Brain microvascular endothelial cell (primary cell): Measurements from ENCODE around the gene SHE.

Source experiments
- DNase-seq: peaks from one replicate; pipeline ENCODE4 v3.0.0-alpha.2; 2020
- H3K27ac ChIP-seq: fragments of 250-450 bp; sonication (Bioruptor Pico); 2 replicates; pipeline ENCODE4 v1.5.1; 2020; ENCODE audit warnings: mild to moderate bottlenecking, moderate library complexity
- H3K27me3 ChIP-seq: fragments of 250-450 bp; sonication (Bioruptor Pico); replicated peaks from 2 replicates; pipeline ENCODE4 v1.5.1; 2020; ENCODE audit warnings: mild to moderate bottlenecking
- H3K36me3 ChIP-seq: fragments of 250-450 bp; sonication (Bioruptor Pico); replicated peaks from 2 replicates; pipeline ENCODE4 v1.5.1; 2020; ENCODE audit warnings: mild to moderate bottlenecking
- H3K4me3 ChIP-seq: 2 replicates; pipeline ENCODE4 v1.5.1; 2011; ENCODE audit warnings: low read depth, mild to moderate bottlenecking, control low read depth, low read length, moderate library complexity
- in situ Hi-C: cut with HindIII; loops from 2 replicates; pipeline ENCODE4 v1.10.0; 2017; ENCODE audit warnings: low sequenced_read_pairs, low pct_ligation_motif_present
- TF ChIP-seq, protein P1 (sequence below): IDR thresholded peaks from 2 replicates; pipeline ENCODE4 v1.5.1; 2011; ENCODE audit warnings: low read depth, mild to moderate bottlenecking, moderate library complexity, low read length, control low read depth, inconsistent platforms; ENCODE audit errors: missing control alignments

Gene SHE

GRCh38 chr1:154440036-154440804, 62.0 kb downstream of the SHE start:
- no peaks in the 10 kb centered on the region for H3K36me3 ChIP-seq
- TF ChIP-seq, protein P1, sequence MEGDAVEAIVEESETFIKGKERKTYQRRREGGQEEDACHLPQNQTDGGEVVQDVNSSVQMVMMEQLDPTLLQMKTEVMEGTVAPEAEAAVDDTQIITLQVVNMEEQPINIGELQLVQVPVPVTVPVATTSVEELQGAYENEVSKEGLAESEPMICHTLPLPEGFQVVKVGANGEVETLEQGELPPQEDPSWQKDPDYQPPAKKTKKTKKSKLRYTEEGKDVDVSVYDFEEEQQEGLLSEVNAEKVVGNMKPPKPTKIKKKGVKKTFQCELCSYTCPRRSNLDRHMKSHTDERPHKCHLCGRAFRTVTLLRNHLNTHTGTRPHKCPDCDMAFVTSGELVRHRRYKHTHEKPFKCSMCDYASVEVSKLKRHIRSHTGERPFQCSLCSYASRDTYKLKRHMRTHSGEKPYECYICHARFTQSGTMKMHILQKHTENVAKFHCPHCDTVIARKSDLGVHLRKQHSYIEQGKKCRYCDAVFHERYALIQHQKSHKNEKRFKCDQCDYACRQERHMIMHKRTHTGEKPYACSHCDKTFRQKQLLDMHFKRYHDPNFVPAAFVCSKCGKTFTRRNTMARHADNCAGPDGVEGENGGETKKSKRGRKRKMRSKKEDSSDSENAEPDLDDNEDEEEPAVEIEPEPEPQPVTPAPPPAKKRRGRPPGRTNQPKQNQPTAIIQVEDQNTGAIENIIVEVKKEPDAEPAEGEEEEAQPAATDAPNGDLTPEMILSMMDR = no peak
- DNase-seq = no peak
- no peak overlapping the region for H3K4me3 ChIP-seq
- in situ Hi-C loops = no loop called here
- no peaks in the 10 kb centered on the region for H3K27me3 ChIP-seq
- no peak overlapping the region for H3K27ac ChIP-seq

DNA sequence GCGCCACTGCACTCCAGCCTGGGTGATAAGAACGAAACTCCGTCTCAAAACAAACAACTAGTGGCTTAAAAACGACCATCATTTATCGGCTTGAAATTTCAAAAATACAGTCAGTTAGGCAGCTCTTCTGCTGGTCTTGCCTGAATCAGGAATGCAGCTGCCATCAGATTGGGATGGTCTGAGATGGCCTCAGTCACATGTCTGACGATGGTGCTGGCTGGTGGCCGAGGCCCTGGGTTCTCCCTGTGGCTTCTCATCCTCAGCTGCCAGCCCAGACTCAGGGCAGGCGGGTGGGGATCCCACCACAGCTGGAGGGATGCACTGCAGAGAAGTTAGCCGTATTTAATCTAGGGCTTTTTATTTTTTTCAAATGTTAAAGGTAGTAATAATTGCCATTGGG, 65.8 kb downstream of the SHE start:
- no peak for DNase-seq
- H3K27me3 ChIP-seq = no peaks in the 10 kb centered on the region
- TF ChIP-seq, protein P1 = no peak
- no peak overlapping the region for H3K27ac ChIP-seq
- H3K36me3 ChIP-seq = no peaks in the 10 kb centered on the region
- H3K4me3 ChIP-seq = no peak overlapping the region
- in situ Hi-C loops = no loop called here

DNA sequence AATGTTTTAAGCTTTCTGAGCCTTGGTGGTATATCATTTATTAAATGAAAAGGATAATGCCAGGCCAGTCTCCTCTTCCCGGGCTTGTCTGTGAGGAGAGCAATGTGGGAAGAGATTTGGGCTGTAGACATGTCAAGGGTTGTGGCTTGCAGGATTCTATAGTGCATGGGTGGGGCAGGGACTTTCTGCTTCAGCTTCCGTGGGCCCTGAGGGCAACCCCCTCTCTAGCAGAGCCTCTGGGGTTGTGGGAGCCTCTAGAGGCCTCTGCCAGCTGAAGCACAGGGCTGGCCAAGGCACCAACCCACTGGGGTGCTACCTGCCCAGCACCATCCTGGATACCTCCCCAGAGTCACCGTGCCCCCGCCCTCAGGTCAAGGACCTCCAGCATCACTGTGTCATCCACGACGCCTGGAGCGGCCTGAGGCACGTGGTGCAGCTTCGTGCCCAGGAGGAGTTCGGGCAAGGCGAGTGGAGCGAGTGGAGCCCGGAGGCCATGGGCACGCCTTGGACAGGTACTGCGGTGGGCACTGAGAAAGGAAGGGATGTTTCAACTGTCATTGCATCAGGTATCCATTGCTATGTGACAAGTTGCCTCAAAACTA, 66.5 kb downstream of the SHE start:
- no peak overlapping the region for H3K4me3 ChIP-seq
- no peaks in the 10 kb centered on the region for H3K27me3 ChIP-seq
- no peaks in the 10 kb centered on the region for H3K36me3 ChIP-seq
- DNase-seq = no peak
- TF ChIP-seq, protein P1 = no peak
- no peak overlapping the region for H3K27ac ChIP-seq
- in situ Hi-C loops = no loop called here

DNA sequence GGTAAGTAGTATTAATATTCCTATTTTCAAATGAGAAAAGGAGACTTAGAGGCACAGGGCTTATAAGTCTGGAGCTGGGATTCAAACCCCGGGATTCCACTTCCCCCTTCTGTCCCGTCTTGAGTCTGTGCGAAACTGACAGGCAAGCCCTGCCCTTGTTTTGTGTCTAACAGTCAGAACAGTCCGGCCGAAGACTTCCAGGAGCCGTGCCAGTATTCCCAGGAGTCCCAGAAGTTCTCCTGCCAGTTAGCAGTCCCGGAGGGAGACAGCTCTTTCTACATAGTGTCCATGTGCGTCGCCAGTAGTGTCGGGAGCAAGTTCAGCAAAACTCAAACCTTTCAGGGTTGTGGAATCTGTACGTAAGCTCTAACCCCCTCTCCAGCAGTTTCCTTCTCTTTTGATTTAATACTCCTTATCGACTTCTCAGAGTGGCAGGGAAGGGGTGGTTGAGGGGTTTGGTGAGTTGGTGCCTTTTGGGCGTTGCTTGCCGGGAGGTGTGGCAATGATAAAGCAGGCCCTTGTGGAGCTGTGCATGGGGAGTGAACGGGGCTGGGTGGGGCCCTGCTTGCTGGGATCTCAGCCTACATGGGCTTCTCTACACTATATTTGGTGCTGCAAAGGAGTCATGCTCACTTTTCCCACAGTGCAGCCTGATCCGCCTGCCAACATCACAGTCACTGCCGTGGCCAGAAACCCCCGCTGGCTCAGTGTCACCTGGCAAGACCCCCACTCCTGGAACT, 67.7 kb downstream of the SHE start:
- no peak overlapping the region for H3K4me3 ChIP-seq
- no peaks in the 10 kb centered on the region for H3K27me3 ChIP-seq
- H3K36me3 ChIP-seq = no peaks in the 10 kb centered on the region
- TF ChIP-seq, protein P1 = no peak
- H3K27ac ChIP-seq = no peak overlapping the region
- no peak for DNase-seq
- in situ Hi-C loops = no loop called here

DNA sequence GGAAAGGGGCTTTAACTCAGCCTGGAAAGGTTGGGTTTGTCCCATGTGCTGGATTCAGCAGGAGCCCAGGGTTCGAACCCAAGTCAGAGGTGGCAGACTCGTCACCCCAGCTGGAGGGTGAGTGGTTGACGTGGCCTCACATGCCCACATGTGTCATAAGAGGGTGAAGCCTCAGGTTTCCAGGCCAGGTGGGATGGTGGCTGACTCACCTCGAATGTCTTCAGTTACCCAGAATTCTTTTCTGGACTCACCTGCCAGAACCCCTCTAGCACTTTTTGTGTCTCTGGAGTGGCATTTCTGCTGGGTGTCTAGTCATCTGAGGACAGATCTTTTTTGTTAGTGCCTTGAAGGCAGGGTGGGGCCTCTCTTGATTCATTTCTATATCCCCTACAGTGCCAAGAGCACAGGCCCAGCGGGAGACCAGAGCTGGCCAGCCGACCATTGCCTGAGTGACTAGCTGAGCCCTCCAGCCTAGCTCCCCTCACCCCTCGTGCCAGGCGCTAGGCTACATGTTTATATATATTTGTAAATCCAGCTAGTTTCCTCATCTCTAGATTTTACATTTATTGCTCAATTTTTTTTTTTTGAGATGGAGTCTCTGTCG, 68.9 kb downstream of the SHE start:
- H3K4me3 ChIP-seq = no peak overlapping the region
- H3K36me3 ChIP-seq = no peaks in the 10 kb centered on the region
- no peak overlapping the region for H3K27ac ChIP-seq
- TF ChIP-seq, protein P1 = no peak
- in situ Hi-C loops = no loop called here
- no peaks in the 10 kb centered on the region for H3K27me3 ChIP-seq
- no peak for DNase-seq
